GM18951 (cell line): ENCODE measurements around the gene LCN6.
"Not testable (repeated sequence)": the region's sequence is repeated elsewhere in the genome, so short reads cannot be mapped to it uniquely, and the experiment has no call there.

ENCODE experiments used
- POLR2A ChIP-seq: IDR thresholded peaks from 4 replicates; pipeline ENCODE4 v1.6.1; 2011; ENCODE audit warnings: mild to moderate bottlenecking; ENCODE audit not compliant: insufficient read length, insufficient read depth; ENCODE audit errors: extremely low read depth
- in situ Hi-C: fragments of 300-500 bp; cut with MboI; formaldehyde crosslinking; loops from one replicate; pipeline ENCODE4 v1.12.0; 2022; ENCODE audit warnings: low sequenced_read_pairs, mixed read lengths, inconsistent platforms; ENCODE audit not compliant: unreplicated experiment

LCN6 gene

GRCh38 chr9:136718345-136719194 lies 29.8 kb downstream of the LCN6 start:
- in situ Hi-C loops = no loop called here
- TF ChIP-seq POLR2A = no peak

- TF ChIP-seq POLR2A = no peak
- in situ Hi-C loops = no loop called here
These were observed 30.9 kb downstream of the LCN6 start for GRCh38 chr9:136717399-136717798.

- no peak for TF ChIP-seq POLR2A
- in situ Hi-C loops = no loop called here
These were observed 33.4 kb downstream of the LCN6 start for GRCh38 chr9:136714893-136715274.

GRCh38 chr9:136714096-136714892 lies 34.0 kb downstream of the LCN6 start:
- TF ChIP-seq POLR2A = no peak
- in situ Hi-C loops = no loop called here

DNA sequence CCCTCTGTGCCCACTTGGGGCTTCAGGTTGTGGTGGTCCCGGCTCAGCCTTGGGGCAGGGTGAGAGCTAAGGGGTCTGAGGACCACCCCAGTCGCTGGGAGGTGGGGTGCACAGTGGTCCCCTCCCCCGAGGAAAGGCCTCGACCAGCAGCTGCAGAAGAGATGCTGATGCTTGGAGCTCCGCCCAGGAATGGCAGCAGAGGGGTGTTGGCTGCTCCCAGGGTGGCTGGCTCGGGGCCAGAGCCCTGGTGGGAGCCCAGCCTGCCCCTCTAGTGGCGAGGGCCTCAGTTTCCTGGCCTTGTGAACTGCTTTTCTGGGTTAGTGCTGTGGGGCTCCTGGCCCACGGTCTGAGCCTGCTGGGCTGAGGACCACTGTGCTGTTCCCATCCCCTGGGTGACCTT lies 34.8 kb downstream of the LCN6 start:
- in situ Hi-C loops = no loop called here
- no peak for TF ChIP-seq POLR2A

DNA sequence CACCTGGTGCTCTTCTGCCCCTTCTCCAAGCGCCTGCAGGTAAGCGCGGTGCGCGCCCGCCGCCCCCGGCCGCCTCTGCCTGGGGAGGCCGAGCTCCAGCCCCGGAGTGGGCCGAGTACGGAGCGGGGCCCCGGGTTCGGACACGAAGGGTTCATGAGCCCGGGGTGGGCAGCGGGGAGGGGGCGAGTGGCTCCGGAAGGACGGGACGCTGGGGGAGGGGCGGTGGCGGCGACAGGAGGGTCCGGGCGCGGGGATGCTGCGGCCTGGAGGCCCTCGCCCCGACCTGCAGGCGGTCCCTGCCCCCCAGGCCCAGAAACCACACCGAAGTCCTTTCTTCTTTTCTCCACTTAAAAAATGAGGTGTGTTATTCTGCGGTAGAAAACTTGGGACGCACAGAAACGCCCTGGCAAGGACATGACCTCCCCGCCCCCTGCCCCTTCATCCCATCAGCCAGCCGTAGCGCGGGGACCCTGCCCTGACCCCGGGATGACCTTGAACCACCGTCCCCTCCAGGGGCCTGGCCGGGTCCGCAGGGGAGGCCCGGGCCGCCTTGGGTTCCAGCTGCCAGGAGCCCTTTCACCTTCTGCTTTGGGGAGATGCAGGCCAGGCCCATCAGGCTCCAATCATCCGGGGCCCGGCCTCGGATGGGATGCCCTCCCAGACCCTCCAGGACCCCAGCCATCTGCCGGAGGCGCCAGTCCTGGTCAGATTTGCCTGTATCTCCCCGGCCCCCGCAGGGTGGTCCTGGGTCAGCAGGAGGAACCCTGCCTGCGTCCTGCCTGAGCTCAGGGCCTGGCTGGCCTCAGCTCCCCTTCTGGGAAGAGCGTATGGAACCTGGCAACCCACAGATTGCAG lies 35.4 kb downstream of the LCN6 start:
- in situ Hi-C loops = no loop called here
- no peak for TF ChIP-seq POLR2A

DNA sequence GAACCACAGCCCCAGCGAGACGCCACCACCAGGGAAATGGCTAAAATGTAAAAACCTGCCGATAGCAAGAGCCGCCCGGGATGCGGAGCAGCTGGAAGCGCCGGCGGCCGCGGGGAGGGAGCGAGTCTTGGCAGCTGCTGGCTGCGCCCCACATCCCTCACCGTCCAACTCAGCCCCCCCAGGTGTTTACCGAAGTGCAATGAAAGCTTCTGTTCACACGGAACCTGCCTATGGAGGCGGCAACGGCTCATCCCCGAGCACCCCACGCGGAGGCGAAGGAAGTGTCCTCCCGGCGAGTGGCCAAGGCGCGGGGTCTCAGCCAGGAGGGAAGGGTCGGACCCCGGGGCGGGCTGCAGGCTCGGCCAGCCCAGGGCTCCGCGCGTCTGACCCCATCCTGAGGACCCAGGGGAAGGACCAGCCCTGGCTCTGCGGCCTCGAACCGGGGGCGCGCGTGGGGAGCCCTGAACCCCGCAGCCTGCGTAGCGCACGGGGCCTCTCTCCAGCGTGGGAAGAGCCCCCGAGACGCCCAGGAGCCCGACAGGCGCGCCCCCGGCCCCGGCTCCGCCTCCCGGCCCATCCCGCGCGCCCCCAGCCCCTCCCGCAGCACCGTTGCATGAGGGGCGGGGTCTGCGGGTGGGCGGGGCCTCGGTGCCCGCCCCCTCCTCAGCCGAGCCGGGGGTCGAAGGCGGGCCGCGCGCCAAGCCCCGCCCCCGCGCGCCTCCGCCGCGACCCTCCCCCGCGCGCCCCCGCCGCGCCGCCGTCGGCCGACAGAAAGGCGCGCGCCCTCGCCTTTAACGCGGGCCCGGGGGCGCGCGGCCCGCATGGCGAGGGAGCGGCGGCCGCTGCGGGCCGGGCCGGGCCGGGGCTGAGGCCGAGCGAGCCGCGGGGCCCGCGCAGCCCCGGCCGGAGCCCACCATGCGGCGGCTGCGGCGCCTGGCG lies 36.3 kb downstream of the LCN6 start, which contains the start of gene DIPK1B:
Gene DIPK1B (plus strand): TSS at position 822 of the 939 bp plus-strand sequence. CDS start 94 bp downstream, at position 916.
- TF ChIP-seq POLR2A = no peak
- in situ Hi-C loops = no loop called here

DNA sequence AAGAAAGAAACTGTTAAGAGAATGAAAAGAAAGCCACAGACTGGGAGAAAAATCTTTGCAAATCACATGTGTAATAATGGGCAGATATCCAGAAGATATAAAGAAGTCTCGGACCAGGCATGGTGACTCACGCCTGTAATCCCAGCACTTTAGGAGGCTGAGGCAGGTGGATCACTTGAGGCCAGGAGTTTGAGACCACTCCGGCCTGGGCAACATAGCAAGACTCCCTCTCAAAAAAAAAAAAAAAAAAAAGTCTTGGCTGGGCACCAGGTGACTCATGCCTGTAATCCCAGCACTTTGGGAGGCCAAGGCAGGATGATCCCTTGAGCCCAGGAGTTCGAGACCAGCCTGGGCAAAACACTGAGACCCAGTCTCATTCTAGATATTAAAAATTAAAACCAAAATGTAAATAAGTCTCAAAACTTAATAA lies 37.1 kb downstream of the LCN6 start:
- in situ Hi-C loops = not testable (repeated sequence)

- in situ Hi-C loops = no loop called here
- no peak for TF ChIP-seq POLR2A
These were observed 37.8 kb downstream of the LCN6 start for GRCh38 chr9:136710543-136710942.

DNA sequence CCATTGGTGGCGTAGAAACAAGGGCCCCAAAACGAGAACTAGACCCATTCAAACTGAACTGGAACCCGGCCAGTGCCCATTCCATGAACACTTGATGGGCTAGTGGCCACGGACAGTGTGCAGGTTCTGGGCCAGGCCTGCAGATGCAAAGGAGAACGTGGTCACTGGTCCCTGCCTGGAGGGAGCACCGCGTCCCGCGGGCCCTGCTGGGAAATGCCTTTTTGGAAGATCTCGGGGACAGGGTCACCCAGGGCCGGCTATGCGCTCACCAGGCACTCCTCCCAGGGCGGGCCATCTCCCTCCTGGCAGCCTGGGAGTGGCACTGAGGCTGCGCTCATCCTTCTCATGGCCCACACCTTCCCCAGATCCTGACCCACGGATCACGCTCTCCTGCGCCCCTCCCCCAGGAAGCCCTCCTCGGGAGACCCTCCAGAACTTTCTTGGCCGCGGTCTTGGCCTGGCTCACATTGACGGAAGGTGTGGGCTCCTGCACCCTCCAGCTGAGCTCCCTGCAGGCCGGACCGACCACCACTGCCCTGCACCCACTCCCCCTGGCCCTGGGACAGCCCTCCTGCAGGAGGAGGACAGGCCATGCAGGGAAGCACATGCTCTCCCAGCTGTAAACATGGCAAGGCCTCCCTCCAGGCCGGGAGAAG lies 38.7 kb downstream of the LCN6 start:
- TF ChIP-seq POLR2A = no peak
- in situ Hi-C loops = no loop called here

DNA sequence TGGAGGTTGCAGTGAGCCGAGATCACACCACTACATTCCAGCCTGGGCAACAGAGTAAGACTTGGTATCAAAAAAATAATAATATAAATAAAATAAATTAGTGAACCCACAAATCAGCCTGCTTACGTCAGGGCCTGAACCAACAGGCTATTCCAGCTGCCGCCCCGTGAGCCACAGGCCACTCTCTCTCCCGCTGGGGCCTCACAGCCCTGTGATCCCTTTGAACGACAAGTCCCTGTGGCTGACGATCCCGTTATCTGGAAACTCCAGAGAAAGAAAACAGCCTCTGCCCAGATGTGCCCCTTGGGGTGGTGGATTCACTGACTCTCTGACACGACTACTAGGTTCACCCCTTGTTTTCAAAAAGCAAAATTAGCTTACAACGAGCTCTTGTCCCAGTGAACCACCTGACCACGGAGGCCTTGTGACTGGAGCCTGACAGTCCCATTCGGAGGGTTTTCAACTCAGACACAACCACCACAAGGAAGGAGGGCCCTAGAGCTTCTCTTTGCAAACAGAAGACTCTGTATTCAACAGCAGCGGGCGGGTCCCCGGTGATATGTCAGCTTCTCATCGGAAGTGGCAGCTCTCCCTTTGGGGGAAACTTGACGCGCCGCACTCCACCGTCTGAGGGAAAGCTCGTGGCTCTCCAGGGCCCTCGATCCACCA lies 40.3 kb downstream of the LCN6 start:
- no peak for TF ChIP-seq POLR2A
- in situ Hi-C loops = no loop called here
